Transverse colon (tissue), 4 donors: ENCODE data around the gene ARHGAP45. TPM values are rescaled to one million over a fixed set of nuclear protein-coding genes. Genes with fewer than 3 reads are reported as not detected.
A peak's percentile ranks its signal among the peaks of the same experiment; 100 is the strongest.

Experiments
- DNase-seq: peaks from one replicate; pipeline ENCODE4 v3.0.0-alpha.2; 2019
- H3K27ac ChIP-seq, 4 donors: fragments of 200-600 bp; sonication (generic); 2 replicates each; pipeline ENCODE4 v1.5.1; 2016 to 2018; ENCODE audit warnings: inconsistent platforms in 4 of 4
- H3K27me3 ChIP-seq: fragments of 200-600 bp; sonication (generic); 2 replicates; pipeline ENCODE4 v1.5.1; 2017; ENCODE audit warnings: inconsistent platforms
- H3K36me3 ChIP-seq, 4 donors: fragments of 200-600 bp; sonication (generic); 2 replicates each; pipeline ENCODE4 v1.5.1; 2017 to 2019; ENCODE audit warnings: inconsistent platforms in 4 of 4
- H3K4me1 ChIP-seq, 4 donors: fragments of 200-600 bp; sonication (generic); 2 replicates each; pipeline ENCODE4 v1.5.1; 2017 to 2020; ENCODE audit warnings: inconsistent platforms in 4 of 4
- H3K4me3 ChIP-seq, 4 donors: fragments of 200-600 bp; sonication (generic); 1 replicate in 1 of 4; 2 replicates in 3 of 4; pipeline versions ENCODE4 v1.5.1 to v1.6.1; 2017 to 2019; ENCODE audit warnings: inconsistent platforms in 4 of 4
- H3K9me3 ChIP-seq, 2 donors: fragments of 200-600 bp; sonication (generic); 2 replicates each; pipeline ENCODE4 v1.5.1; 2017 to 2019; ENCODE audit warnings: inconsistent platforms in 2 of 2
- EP300 ChIP-seq: sonication (generic); formaldehyde crosslinking; IDR thresholded peaks from one replicate; pipeline ENCODE4 v1.6.1; 2017; ENCODE audit warnings: antibody characterized with exemption, low read depth
- POLR2A ChIP-seq: fragments of 450-650 bp; IDR thresholded peaks from one replicate; pipeline ENCODE4 v1.6.1; 2016; ENCODE audit warnings: antibody characterized with exemption, mild to moderate bottlenecking, moderate library complexity
- POLR2AphosphoS5 ChIP-seq, 3 donors: sonication (generic); formaldehyde crosslinking; IDR thresholded peaks; one replicate each; pipeline ENCODE4 v1.6.1; 2016; ENCODE audit warnings: antibody characterized with exemption in 3 of 3
- WGBS, 2 donors: methylation state at CpG; one replicate each; pipeline ENCODE4 v1.1.5; 2018; ENCODE audit warnings: low coverage in 1 of 2; 5-methylcytosine and 5-hydroxymethylcytosine counted together
- in situ Hi-C, 4 donors: fragments of 200-750 bp; cut with MboI; loops; one replicate each; pipeline versions ENCODE4 v1.15.0 to v1.15.1; 2017; ENCODE audit warnings: low sequenced_read_pairs in 3 of 4, low pct_ligation_motif_present in 1 of 4, low pct_unique_long_range_greater_than_20kb in 1 of 4
- intact Hi-C: fragments of 100-400 bp; cut with DNase I; formaldehyde crosslinking; loops from one replicate; pipeline ENCODE4 v1.15.1; 2023; ENCODE audit warnings: low total_unique reads
- total RNA-seq, 4 donors: library from RNA; depleted of rRNA; stranded (reverse); fragments of >200 nt; gene quantifications; one replicate each; pipeline ENCODE4 v1.1.0, GENCODE V29; 2016
- TF ChIP-seq, protein P1 (sequence below), 5 experiments: fragments of 200-600 bp in 3 of 5; fragments of 450-650 bp in 2 of 5; sonication (generic) in 3 of 5; IDR thresholded peaks; 1 replicate in 2 of 5; 2 replicates in 3 of 5; pipeline ENCODE4 v1.5.1; 2016 to 2017; ENCODE audit warnings: antibody characterized with exemption in 5 of 5, inconsistent platforms in 3 of 5, mild to moderate bottlenecking in 2 of 5, moderate library complexity in 1 of 5

Gene ARHGAP45
- total RNA-seq, 4 donors from 2014 or later: 10.0 to 174 (median 76.9) TPM

DNA sequence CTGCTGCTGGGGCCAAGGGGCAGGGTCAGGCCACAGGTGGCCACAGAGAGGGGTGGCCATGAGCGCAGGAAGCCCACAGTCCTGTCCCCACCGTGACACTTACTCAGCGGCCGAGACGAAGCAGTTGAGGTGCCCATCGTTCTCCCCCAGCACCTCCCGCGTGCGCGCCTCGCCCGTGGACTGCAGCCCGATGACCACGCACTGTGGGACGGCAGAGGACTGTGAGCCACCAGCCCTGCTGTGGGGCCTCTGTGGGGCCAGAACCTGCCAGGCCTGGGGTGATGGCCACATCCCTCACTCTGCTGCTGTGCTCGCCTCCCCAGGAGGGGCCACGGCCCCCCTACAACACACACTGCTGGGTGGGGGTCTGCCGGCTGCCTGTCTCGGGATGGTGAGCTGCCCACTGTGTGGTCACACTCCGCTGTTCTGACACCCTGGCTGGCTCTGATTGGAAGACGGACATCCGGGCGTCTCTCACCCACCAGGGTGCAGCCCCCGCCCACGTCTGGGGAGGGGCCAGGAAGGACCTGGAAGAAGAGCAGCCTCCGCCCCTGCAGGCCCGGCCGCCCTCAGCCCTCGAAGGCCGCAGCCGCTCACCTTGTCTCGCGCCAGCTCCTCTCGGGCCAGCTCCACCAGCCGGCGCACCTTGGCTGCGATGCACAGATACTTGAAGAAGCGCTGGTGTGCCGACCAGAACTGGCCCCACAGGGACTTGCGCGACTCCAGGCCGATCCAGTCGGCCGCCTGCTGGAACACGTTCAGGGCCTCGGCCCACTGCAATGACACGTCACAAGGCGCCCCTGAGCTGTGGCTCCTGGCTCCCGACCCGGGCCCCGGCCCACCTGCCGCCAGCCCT lies 50.0 kb downstream of the ARHGAP45 start:
- no peak overlapping the region for H3K4me3 ChIP-seq
- H3K4me1 ChIP-seq: peaks cover 15 to 23% (median 21%) of the 10 kb centered on the region in 4 donors
- DNase-seq: no peak
- peaks cover 0 to 38% (median 21%) of the 10 kb centered on the region in 4 donors for H3K36me3 ChIP-seq
- 88% methylated on average over 50 of the region's 52 CpGs; no CpG with 5 or more reads in 1 of the 2 donors for WGBS, 2 donors
- H3K27ac ChIP-seq: no peak overlapping the region
- H3K9me3 ChIP-seq: no peaks in the 10 kb centered on the region
- intact Hi-C loops (no loop called here), in situ Hi-C loops (loop anchor here in 1 of 4 donors (5.0 kb wide), 1 partner anchor 75 kb away; no protein-coding TSS in a partner anchor)
- no peaks in the 10 kb centered on the region for H3K27me3 ChIP-seq
- TF ChIP-seq EP300 (no peak), POLR2AphosphoS5 (IDR thresholded peaks at IDR 0.05) (no peak), POLR2A (no peak)
- TF ChIP-seq, protein P1, sequence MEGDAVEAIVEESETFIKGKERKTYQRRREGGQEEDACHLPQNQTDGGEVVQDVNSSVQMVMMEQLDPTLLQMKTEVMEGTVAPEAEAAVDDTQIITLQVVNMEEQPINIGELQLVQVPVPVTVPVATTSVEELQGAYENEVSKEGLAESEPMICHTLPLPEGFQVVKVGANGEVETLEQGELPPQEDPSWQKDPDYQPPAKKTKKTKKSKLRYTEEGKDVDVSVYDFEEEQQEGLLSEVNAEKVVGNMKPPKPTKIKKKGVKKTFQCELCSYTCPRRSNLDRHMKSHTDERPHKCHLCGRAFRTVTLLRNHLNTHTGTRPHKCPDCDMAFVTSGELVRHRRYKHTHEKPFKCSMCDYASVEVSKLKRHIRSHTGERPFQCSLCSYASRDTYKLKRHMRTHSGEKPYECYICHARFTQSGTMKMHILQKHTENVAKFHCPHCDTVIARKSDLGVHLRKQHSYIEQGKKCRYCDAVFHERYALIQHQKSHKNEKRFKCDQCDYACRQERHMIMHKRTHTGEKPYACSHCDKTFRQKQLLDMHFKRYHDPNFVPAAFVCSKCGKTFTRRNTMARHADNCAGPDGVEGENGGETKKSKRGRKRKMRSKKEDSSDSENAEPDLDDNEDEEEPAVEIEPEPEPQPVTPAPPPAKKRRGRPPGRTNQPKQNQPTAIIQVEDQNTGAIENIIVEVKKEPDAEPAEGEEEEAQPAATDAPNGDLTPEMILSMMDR (IDR thresholded peaks at IDR 0.05): no peak

DNA sequence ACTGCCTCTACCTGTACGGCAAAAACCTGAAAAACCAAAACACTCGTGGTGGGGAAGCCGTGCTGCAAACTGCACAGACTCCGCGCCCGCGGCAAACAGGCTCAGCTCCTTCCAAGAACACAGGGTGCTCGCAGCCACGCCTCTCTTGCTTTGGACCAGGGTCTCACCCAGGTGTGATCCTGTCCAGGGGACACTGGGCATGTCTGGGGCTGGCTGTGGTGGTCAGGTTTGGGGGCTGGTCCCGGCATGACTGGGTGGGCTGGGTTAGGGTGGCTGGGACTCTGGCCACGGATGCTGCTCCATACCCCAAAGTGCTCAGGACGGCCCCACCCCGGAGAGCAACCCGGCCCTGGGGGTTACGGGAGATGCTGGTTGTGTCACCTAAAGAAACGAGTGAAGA lies 50.7 kb downstream of the ARHGAP45 start:
- H3K9me3 ChIP-seq: no peaks in the 10 kb centered on the region
- H3K4me3 ChIP-seq: no peak overlapping the region
- in situ Hi-C loops (loop anchor here in 1 of 4 donors (5.0 kb wide), 1 partner anchor 75 kb away; no protein-coding TSS in a partner anchor), intact Hi-C loops (no loop called here)
- H3K36me3 ChIP-seq: peaks cover 0 to 45% (median 24%) of the 10 kb centered on the region in 4 donors
- H3K27ac ChIP-seq: no peak overlapping the region
- peaks cover 12 to 17% (median 16%) of the 10 kb centered on the region in 4 donors for H3K4me1 ChIP-seq
- WGBS, 2 donors: 88% methylated on average over 15 of the region's 16 CpGs; no CpG with 5 or more reads in 1 of the 2 donors
- no peak for TF ChIP-seq POLR2AphosphoS5 (IDR thresholded peaks at IDR 0.05)
- DNase-seq: no peak
- no peaks in the 10 kb centered on the region for H3K27me3 ChIP-seq

DNA sequence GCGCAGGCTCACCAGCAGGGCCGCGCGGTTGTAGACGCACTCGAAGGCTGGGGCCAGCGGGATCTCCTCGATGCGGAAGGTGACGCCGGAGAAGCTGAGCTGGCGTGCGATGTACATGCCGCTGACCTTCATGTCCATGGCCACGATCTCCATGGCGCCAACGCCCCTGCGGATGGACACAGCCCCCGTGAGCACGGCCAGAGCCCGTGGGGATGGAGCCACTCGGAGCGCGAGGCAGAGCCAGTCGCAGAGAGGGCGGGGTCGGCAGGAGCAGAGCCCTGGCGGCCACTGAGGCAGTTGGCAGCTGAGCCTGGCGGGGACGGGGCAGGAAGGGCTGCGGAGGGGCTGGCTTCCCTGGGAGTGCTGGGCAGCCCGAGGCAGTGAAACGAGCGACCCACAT lies 52.0 kb downstream of the ARHGAP45 start:
- no peaks in the 10 kb centered on the region for H3K27me3 ChIP-seq
- TF ChIP-seq, protein P1 (IDR thresholded peaks at IDR 0.05): no peak
- TF ChIP-seq POLR2A: no peak
- no peak for TF ChIP-seq EP300
- peak in 1 of 3 donors; percentile 13 for TF ChIP-seq POLR2AphosphoS5 (IDR thresholded peaks at IDR 0.05)
- DNase-seq: no peak
- in situ Hi-C loops (loop anchor here in 1 of 4 donors (5.0 kb wide), 1 partner anchor 73 kb away; no protein-coding TSS in a partner anchor), intact Hi-C loops (no loop called here)
- peaks cover 0 to 48% (median 26%) of the 10 kb centered on the region in 4 donors for H3K36me3 ChIP-seq
- no peak overlapping the region for H3K4me3 ChIP-seq
- peaks cover 1 to 8% (median 6%) of the 10 kb centered on the region in 4 donors for H3K4me1 ChIP-seq
- WGBS, 2 donors: 95% methylated on average over 32 of the region's 34 CpGs; no CpG with 5 or more reads in 1 of the 2 donors
- no peak overlapping the region for H3K27ac ChIP-seq
- no peaks in the 10 kb centered on the region for H3K9me3 ChIP-seq

DNA sequence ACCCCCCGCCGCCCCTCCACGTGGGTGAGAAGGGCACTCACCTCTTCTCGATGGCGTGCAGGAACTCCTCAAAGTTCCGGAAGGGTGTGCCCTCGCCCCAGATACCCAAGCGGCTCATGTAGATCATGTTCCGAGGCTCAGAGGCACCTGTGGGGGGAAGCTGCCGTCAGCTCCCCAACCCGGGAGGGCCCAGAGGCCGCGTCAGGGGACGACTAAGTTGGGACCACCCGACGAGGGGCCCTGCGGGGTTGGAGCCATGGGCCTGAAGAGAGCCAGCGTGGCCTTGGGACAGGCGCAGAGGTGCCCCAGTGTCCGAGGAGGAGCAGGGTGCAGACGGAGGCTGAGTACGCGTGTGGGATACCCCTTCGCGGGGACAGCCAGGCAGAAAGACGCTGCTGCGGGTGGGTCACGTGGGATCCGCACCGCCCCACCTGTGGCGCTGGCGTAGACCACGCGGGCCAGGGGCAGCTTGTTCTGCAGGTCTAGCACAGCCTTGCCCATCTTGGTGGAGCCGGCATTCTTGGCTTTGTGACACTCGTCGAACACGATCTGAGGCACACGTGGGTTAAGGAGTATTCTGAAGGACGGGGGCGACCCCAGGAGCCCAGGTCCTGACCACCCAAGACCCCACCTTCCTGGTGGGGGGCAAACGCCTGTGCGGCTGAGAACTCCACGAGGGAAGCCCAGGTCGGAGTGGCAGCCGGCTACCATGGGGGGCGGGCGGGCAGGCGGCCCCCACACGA lies 52.7 kb downstream of the ARHGAP45 start:
- H3K36me3 ChIP-seq: peaks cover 0 to 48% (median 26%) of the 10 kb centered on the region in 4 donors
- no peak for DNase-seq
- no peaks in the 10 kb centered on the region for H3K27me3 ChIP-seq
- WGBS, 2 donors: 92% methylated on average over 46 of the region's 50 CpGs; no CpG with 5 or more reads in 1 of the 2 donors
- H3K4me1 ChIP-seq: peaks cover 0 to 5% (median 4%) of the 10 kb centered on the region in 4 donors
- no peak overlapping the region for H3K27ac ChIP-seq
- no peaks in the 10 kb centered on the region for H3K9me3 ChIP-seq
- no peak overlapping the region for H3K4me3 ChIP-seq
- intact Hi-C loops (no loop called here), in situ Hi-C loops (loop anchor here in 1 of 4 donors (5.0 kb wide), 1 partner anchor 73 kb away; no protein-coding TSS in a partner anchor)
- TF ChIP-seq POLR2AphosphoS5 (IDR thresholded peaks at IDR 0.05): no peak
- TF ChIP-seq, protein P1 (IDR thresholded peaks at IDR 0.05): no peak
- TF ChIP-seq POLR2A: no peak
- TF ChIP-seq EP300: no peak
